SU-DHL-6 (cell line): ENCODE data around the gene FARS2.

ENCODE experiments used
- H2AFZ ChIP-seq: fragments of 200-600 bp; sonication (generic); 2 replicates; pipeline ENCODE4 v1.6.1; 2014; ENCODE audit warnings: low read depth, mild to moderate bottlenecking, moderate library complexity, mixed read lengths, antibody characterized with exemption, low read length; ENCODE audit not compliant: severe bottlenecking
- H3F3A ChIP-seq: fragments of 200-600 bp; shearing (Covaris generic); 2 replicates; pipeline ENCODE4 v1.6.0; 2016; ENCODE audit warnings: antibody characterized with exemption, mild to moderate bottlenecking; ENCODE audit not compliant: insufficient read depth
- H3K27ac ChIP-seq: fragments of 200-600 bp; sonication (generic); 2 replicates; pipeline ENCODE4 v1.5.1; 2016; ENCODE audit warnings: low read depth, mild to moderate bottlenecking, low read length, moderate library complexity, mixed read lengths
- H3K27me3 ChIP-seq: fragments of 200-600 bp; sonication (generic), shearing (Covaris generic); 2 replicates; pipeline ENCODE4 v1.6.0; 2014; ENCODE audit warnings: mild to moderate bottlenecking, low read length
- H3K36me3 ChIP-seq: fragments of 200-600 bp; sonication (generic); 2 replicates; pipeline ENCODE4 v1.6.1; 2014; ENCODE audit warnings: mild to moderate bottlenecking, low read length, mixed read lengths
- H3K4me2 ChIP-seq: fragments of 300-600, 200-600 bp; shearing (Covaris generic), sonication (generic); 2 replicates; pipeline ENCODE4 v1.6.0; 2014; ENCODE audit warnings: low read length, low read depth, mild to moderate bottlenecking; ENCODE audit not compliant: poor library complexity, severe bottlenecking
- H3K4me3 ChIP-seq: fragments of 200-600 bp; sonication (generic); 2 replicates; pipeline ENCODE4 v1.5.1; 2014; ENCODE audit warnings: antibody characterized with exemption, low read length, mild to moderate bottlenecking, mixed read lengths; ENCODE audit not compliant: insufficient read depth, poor library complexity, severe bottlenecking
- H3K79me2 ChIP-seq: fragments of 200-600 bp; sonication (generic); 2 replicates; pipeline ENCODE4 v1.6.1; 2014; ENCODE audit warnings: mild to moderate bottlenecking, low read length, moderate library complexity; ENCODE audit not compliant: insufficient read depth
- H3K9ac ChIP-seq: fragments of 200-600 bp; sonication (generic); 2 replicates; pipeline ENCODE4 v1.7.0; 2014; ENCODE audit warnings: mild to moderate bottlenecking, low read length
- H3K9me2 ChIP-seq: fragments of 200-600 bp; sonication (generic); replicated peaks from 2 replicates; pipeline ENCODE4 v1.6.1; 2014; ENCODE audit warnings: low read length; ENCODE audit not compliant: insufficient read depth
- H3K9me3 ChIP-seq: fragments of 200-600 bp; sonication (generic); 2 replicates; pipeline ENCODE4 v1.6.1; 2014; ENCODE audit warnings: low read length, mixed read lengths; ENCODE audit not compliant: insufficient read depth
- H4K20me1 ChIP-seq: fragments of 200-600 bp; sonication (generic); 2 replicates; pipeline ENCODE4 v1.6.1; 2014; ENCODE audit warnings: low read depth, mild to moderate bottlenecking, antibody characterized with exemption, low read length, moderate library complexity, mixed read lengths
- EZH2phosphoT487 ChIP-seq: fragments of 200-600 bp; sonication (generic), shearing (Covaris generic); conservative IDR thresholded peaks from 2 replicates; pipeline ENCODE4 v1.6.1; 2018; ENCODE audit warnings: mild to moderate bottlenecking, antibody characterized with exemption, low read length, moderate library complexity, mixed read lengths
- TF ChIP-seq, protein P1 (sequence below): fragments of 200-600 bp; sonication (generic); IDR thresholded peaks from one replicate; pipeline ENCODE4 v1.5.1; 2017; ENCODE audit warnings: antibody characterized with exemption, mild to moderate bottlenecking, low read length, moderate library complexity; ENCODE audit not compliant: insufficient read depth, poor library complexity, severe bottlenecking

Gene FARS2

DNA sequence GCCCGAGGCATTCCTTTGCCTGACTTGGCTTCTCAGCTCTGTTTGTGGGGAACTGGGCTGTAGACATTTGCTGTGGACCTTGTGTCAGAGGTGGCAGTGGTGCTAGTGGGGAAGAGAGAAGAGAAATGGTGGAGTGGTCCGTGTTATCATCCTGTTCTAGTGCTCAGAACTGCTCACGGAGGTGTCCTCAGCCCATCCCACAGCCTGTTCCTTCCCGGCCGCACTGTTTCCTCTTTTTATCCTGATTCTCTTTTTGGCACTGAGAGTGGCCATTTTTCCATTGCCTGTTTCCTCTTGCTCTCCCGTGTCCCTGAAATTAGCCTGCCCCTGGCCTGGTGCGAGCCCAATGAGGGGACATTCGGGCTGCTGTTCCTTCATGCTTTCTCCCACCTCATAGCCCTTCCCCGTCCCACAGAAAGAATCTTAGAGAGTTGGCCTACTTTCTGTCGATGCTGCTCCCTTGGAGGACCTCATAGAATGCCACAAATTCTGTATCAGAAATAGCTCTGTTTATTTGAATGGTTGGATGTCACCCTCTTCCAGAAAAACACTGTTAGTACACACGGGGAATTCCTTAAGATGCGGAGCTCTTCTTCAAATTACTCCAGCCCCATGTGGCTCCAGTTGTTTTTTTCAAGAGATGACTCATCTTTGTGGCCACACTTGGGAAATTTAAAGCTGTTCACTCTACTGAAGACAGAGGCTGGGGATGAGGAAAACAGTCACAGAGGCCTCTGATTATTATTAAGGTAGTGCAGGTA is 26.1 kb downstream of the FARS2 start:
- no peak overlapping the region for H3K9ac ChIP-seq
- no peaks in the 10 kb centered on the region for H3K9me2 ChIP-seq
- H4K20me1 ChIP-seq = peaks cover 30% of the 10 kb centered on the region
- peaks cover 7% of the 10 kb centered on the region; the same call in 1 of the 2 replicates for H3K79me2 ChIP-seq
- H3K27me3 ChIP-seq = no peaks in the 10 kb centered on the region
- no peaks in the 10 kb centered on the region for H3K36me3 ChIP-seq
- H3K9me3 ChIP-seq = no peaks in the 10 kb centered on the region
- H3F3A ChIP-seq = no peaks in the 10 kb centered on the region
- TF ChIP-seq EZH2phosphoT487 = no peak
- TF ChIP-seq, protein P1, sequence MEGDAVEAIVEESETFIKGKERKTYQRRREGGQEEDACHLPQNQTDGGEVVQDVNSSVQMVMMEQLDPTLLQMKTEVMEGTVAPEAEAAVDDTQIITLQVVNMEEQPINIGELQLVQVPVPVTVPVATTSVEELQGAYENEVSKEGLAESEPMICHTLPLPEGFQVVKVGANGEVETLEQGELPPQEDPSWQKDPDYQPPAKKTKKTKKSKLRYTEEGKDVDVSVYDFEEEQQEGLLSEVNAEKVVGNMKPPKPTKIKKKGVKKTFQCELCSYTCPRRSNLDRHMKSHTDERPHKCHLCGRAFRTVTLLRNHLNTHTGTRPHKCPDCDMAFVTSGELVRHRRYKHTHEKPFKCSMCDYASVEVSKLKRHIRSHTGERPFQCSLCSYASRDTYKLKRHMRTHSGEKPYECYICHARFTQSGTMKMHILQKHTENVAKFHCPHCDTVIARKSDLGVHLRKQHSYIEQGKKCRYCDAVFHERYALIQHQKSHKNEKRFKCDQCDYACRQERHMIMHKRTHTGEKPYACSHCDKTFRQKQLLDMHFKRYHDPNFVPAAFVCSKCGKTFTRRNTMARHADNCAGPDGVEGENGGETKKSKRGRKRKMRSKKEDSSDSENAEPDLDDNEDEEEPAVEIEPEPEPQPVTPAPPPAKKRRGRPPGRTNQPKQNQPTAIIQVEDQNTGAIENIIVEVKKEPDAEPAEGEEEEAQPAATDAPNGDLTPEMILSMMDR = no peak
- H3K4me2 ChIP-seq = no peak overlapping the region
- H2AFZ ChIP-seq = no peak overlapping the region
- no peak overlapping the region for H3K27ac ChIP-seq
- H3K4me3 ChIP-seq = no peak overlapping the region

DNA sequence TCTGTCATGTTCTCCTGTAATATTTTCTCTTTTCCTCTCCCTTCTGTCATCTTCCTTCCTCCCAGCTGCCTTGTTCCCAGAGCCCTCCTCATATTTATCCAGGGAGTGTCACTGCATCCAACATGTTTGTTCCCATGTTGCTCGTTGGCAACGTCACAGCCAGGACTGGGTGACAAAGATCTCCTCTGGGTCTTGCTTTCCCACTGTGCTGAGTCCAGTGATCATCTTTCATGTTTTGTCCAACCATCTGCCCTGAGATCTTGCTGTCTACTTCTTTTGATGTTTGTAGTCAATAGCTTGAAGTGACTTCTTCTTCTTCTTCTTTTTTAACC is 26.6 kb downstream of the FARS2 start:
- Histone ChIP-seq H3K36me3 (no peaks in the 10 kb centered on the region), H3K9ac (no peak overlapping the region), H3K27ac (no peak overlapping the region), H3K27me3 (no peaks in the 10 kb centered on the region), H3K79me2 (peaks cover 7% of the 10 kb centered on the region; the same call in 1 of the 2 replicates), H3F3A (no peaks in the 10 kb centered on the region), H3K9me3 (no peaks in the 10 kb centered on the region), H3K4me2 (no peak overlapping the region), H4K20me1 (peaks cover 30% of the 10 kb centered on the region), H3K4me3 (no peak overlapping the region), H2AFZ (no peak overlapping the region), H3K9me2 (no peaks in the 10 kb centered on the region)
- TF ChIP-seq, protein P1 = no peak
- no peak for TF ChIP-seq EZH2phosphoT487

DNA sequence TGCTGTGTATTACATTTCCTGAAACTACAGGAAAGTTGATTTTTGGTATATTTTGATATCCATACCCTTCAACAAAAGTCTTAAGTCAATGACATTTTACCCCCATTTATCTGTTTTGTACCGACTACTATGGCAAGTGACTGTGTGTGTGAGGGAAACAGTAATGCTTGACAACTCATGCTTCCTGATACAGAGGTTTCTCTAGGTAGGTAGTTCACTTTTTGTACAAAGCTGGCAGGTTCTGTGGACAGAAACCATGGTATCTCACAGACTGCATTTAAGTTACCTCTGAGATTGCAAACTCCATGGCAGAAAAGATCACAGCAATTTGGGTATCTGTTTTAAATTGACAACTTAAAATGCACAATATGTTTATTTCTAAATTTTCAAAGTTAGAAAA is 28.8 kb downstream of the FARS2 start:
- H3K27ac ChIP-seq = no peak overlapping the region
- no peak overlapping the region for H3K4me3 ChIP-seq
- H3K9me3 ChIP-seq = no peaks in the 10 kb centered on the region
- H2AFZ ChIP-seq = no peak overlapping the region
- H3K9me2 ChIP-seq = no peaks in the 10 kb centered on the region
- no peaks in the 10 kb centered on the region for H3K27me3 ChIP-seq
- TF ChIP-seq, protein P1 = no peak
- TF ChIP-seq EZH2phosphoT487 = no peak
- no peaks in the 10 kb centered on the region for H3F3A ChIP-seq
- H3K79me2 ChIP-seq = peaks cover 7% of the 10 kb centered on the region; the same call in 1 of the 2 replicates
- H3K9ac ChIP-seq = no peak overlapping the region
- H4K20me1 ChIP-seq = peaks cover 20% of the 10 kb centered on the region
- H3K36me3 ChIP-seq = no peaks in the 10 kb centered on the region
- no peak overlapping the region for H3K4me2 ChIP-seq
